Endothelial cell (in vitro differentiated cells): ENCODE results near the gene GPC3. TPM values are rescaled to one million over a fixed set of nuclear protein-coding genes. Genes with fewer than 3 reads are reported as not detected.

Source experiments
- DNase-seq: peaks from one replicate; pipeline ENCODE4 v3.0.0; 2021; ENCODE audit warnings: low spot score
- H3K27ac Mint-ChIP-seq: one replicate; pipeline ENCODE4 v1.8.0; 2021; ENCODE audit warnings: mixed read lengths, inconsistent platforms; ENCODE audit not compliant: unreplicated experiment
- H3K27me3 Mint-ChIP-seq: one replicate; pipeline ENCODE4 v1.8.0; 2021; ENCODE audit warnings: mild to moderate bottlenecking, moderate library complexity, mixed read lengths, inconsistent platforms; ENCODE audit not compliant: unreplicated experiment
- H3K36me3 Mint-ChIP-seq: one replicate; pipeline ENCODE4 v1.8.0; 2021; ENCODE audit warnings: mild to moderate bottlenecking, low read depth, mixed read lengths, inconsistent platforms; ENCODE audit not compliant: unreplicated experiment
- H3K4me1 Mint-ChIP-seq: one replicate; pipeline ENCODE4 v1.8.0; 2021; ENCODE audit warnings: mild to moderate bottlenecking, mixed read lengths, inconsistent platforms; ENCODE audit not compliant: unreplicated experiment
- H3K4me3 Mint-ChIP-seq: one replicate; pipeline ENCODE4 v1.8.0; 2021; ENCODE audit warnings: mild to moderate bottlenecking, mixed read lengths, inconsistent platforms; ENCODE audit not compliant: unreplicated experiment
- H3K9me3 Mint-ChIP-seq: one replicate; pipeline ENCODE4 v1.8.0; 2021; ENCODE audit warnings: mixed read lengths, inconsistent platforms; ENCODE audit not compliant: unreplicated experiment
- CTCF ChIP-seq: fragments of 200-600 bp; sonication (generic); IDR thresholded peaks from one replicate; pipeline ENCODE4 v1.5.0; 2021; ENCODE audit warnings: antibody characterized with exemption; ENCODE audit not compliant: unreplicated experiment
- total RNA-seq: library from RNA; stranded (reverse); fragmentation: NEBNext Ultra II Directional; extraction: Animal tissue kit (Norgen Biotek cat#: 25700); gene quantifications from one replicate; pipeline ENCODE4 v1.2.1, GENCODE V29; 2021; ENCODE audit not compliant: unreplicated experiment

Gene GPC3
- total RNA-seq, 1 donor from 2014 or later: 4.7 TPM

GRCh38 chrX:134013524-134013923 lies 28.1 kb upstream of the GPC3 start:
- Mint-ChIP-seq H3K9me3 (no peaks in the 10 kb centered on the region), H3K27me3 (peaks cover 2% of the 10 kb centered on the region), H3K27ac (no peak overlapping the region), H3K4me3 (no peak overlapping the region), H3K36me3 (no peaks in the 10 kb centered on the region), H3K4me1 (no peaks in the 10 kb centered on the region)
- TF ChIP-seq CTCF: no peak
- DNase-seq: no peak

DNA sequence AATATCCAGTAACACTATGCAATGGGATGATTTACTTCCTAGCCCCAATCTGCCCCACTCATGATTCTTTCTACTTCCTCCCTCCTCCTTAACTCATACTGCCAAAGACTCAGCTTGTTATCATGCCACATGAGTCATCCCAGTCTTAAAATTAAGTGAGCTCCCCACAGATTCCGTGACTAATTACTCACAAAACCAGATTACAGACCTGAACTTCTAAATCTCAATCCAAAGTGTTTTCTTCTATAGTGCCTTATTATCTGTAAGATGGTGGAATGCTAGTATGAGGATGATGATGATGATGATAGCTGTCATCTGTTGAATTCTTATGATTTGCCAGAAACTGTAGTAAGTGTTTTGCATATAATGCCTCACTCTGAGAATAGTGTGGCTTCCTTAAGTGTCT lies 27.7 kb upstream of the GPC3 start:
- H3K27ac Mint-ChIP-seq: no peak overlapping the region
- DNase-seq: no peak
- H3K4me3 Mint-ChIP-seq: no peak overlapping the region
- no peaks in the 10 kb centered on the region for H3K9me3 Mint-ChIP-seq
- no peak for TF ChIP-seq CTCF
- H3K27me3 Mint-ChIP-seq: peaks cover 2% of the 10 kb centered on the region
- no peaks in the 10 kb centered on the region for H3K4me1 Mint-ChIP-seq
- H3K36me3 Mint-ChIP-seq: no peaks in the 10 kb centered on the region

DNA sequence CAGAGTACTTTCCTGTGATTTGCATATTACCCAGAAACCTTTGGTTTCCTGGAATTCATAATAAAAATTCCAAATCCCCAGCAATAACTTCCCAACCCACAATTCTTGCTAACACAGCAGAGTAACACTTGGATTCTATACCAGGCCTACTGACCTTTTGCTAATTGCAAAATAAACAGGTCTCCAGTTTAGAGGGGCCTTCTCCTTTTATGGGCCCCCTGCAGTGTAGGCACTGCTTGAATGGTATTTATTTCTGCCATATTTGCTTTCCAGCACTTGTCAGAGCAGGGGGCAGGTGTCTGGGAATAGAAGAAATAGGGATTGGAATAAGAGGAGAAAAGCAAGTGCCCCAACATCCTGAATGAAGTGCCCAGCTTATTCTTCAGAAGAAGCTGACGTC lies 25.3 kb upstream of the GPC3 start:
- TF ChIP-seq CTCF: no peak
- no peaks in the 10 kb centered on the region for H3K27me3 Mint-ChIP-seq
- DNase-seq: no peak
- no peak overlapping the region for H3K27ac Mint-ChIP-seq
- H3K4me1 Mint-ChIP-seq: no peaks in the 10 kb centered on the region
- no peaks in the 10 kb centered on the region for H3K36me3 Mint-ChIP-seq
- no peak overlapping the region for H3K4me3 Mint-ChIP-seq
- no peaks in the 10 kb centered on the region for H3K9me3 Mint-ChIP-seq

- no peak for TF ChIP-seq CTCF
- no peak overlapping the region for H3K27ac Mint-ChIP-seq
- no peak for DNase-seq
- H3K27me3 Mint-ChIP-seq: no peaks in the 10 kb centered on the region
- H3K4me3 Mint-ChIP-seq: no peak overlapping the region
- H3K9me3 Mint-ChIP-seq: no peaks in the 10 kb centered on the region
- H3K4me1 Mint-ChIP-seq: peaks cover 12% of the 10 kb centered on the region
- no peaks in the 10 kb centered on the region for H3K36me3 Mint-ChIP-seq
These were observed 22.3 kb upstream of the GPC3 start for GRCh38 chrX:134007716-134008115.

DNA sequence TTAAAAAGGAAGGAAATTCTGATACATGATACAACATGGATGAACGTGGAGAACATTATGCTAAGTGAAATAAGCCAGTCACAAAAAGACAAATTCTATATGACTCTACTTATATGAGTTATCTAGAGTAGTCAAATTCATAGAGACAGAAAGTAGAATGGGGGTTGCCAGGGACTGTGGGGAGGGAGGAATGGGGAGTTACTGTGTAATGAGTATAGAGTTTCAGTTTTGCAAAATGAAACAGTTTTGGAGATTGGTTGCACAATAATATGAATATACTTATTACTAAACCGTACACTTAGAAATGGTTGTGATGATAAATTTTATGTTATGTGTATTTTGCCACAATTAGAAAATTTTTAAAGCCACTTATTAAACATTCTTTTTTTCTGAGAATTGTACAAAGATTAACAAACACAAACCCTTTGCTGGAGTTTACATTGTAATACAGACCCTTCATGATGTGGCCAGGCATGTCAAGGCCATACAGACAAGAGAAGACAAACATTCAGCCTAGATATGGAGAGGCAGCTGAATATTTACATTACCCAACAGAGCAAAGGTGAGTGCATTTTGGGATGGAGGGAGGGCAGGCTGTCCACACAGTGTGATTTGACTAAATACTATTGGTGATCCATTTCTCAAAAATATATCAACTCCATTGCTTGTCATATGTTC lies 21.2 kb upstream of the GPC3 start:
- Mint-ChIP-seq H3K36me3 (no peaks in the 10 kb centered on the region), H3K27ac (no peak overlapping the region), H3K4me1 (peaks cover 12% of the 10 kb centered on the region), H3K9me3 (no peaks in the 10 kb centered on the region), H3K27me3 (no peaks in the 10 kb centered on the region), H3K4me3 (no peak overlapping the region)
- TF ChIP-seq CTCF: no peak
- DNase-seq: no peak
